ENCODE data around the gene KIF18A. TPM values are rescaled to one million over a fixed set of nuclear protein-coding genes. Genes with fewer than 3 reads are reported as not detected.
"Not testable (repeated sequence)": the region's sequence is repeated elsewhere in the genome, so short reads cannot be mapped to it uniquely, and the experiment has no call there.

Gene KIF18A
- total RNA-seq, 2 donors from 2014 or later, result 1.9 to 2.8 TPM

DNA sequence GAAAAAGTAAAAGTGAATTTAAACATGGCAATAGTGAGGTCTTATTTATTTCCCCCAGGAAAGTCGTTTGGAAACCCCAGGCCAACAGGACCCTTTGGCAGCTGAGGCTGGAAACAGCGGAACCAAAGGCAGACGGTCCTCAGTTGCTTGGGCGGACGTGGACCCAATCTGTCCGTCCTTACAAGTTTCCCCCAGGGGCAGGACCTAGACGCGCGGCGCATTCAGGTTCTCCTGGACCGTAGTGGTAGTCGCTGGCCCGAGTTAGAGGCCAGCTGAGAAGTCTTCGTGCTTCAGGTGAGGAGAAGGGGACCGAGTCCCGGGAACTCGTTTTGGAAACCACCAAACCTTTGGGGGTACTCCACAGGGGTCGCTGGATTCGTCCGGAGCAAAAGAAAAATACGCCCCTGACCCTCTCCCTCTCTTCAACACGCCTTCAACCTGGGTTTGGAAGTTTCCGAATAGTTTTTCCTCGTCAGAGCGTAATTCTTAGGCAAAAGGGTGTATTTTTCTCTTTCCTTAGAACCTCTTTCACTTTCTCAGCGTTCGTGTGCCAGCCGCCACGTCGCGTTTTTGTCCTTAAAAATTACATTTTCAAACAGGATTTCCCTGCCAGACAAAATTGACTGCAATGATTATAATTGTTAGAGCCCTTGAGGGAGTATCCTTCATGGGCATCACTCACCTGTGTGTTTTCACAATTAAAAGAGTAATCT is 2.3 kb upstream of the KIF18A start:
- peak; percentile 79 to 83 for DNase-seq
- intact Hi-C loops (cut with DNase I, micrococcal nuclease), result no loop called here
- ATAC-seq, result peak; percentile 60

DNA sequence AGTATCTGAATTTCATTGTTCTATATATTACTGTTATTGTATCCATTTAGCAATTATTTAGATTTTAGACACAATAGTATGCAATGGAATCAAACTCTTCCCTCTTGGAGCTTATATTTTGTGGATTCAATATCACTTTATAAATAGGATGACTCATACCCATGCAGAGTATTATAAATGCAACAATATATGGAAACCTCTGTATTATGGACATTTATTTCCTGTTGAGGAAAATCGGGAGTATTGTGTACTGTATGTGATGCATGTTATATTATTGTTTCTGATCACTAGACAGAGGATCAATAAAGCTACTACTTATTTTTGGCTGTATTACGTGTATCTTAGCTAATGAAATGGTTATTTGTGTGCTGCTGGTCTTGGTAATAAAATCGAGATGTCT is 1.0 kb upstream of the KIF18A start:
- no peak for DNase-seq
- intact Hi-C loops (cut with DNase I, micrococcal nuclease), result loop anchor here in 1 of 2 donors (10.0 kb wide), 2 partner anchors 64 to 404 kb away; partner anchors contain the start of gene BDNF
- no peak for ATAC-seq

DNA sequence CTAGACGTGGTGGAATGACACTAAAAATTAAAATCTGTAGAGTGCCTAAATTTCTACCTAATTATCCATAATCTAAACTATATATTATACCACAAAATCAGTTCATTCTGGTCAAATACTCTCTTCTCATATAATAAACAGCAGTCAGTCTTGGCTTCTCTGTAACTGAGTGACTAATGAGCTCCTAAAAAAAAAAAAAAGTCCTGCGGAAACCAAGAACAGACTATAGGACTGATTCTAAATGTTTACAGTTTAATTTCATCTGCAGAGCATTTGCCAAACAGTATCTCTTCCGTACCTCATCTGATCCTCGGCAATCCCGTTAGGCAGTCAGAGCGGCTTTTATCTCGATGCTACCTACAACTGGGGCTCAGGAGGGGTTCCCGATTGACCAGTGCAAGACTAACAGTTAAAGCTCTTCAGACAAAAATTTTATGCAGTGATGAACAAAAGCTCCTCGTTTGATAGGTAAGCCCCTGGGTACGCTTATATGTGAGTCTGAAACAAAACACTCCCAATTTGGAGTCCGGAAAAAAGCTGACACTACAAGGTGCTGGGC is 686 bp downstream of the KIF18A start:
- DNase-seq (no peak), ATAC-seq (no peak)
- intact Hi-C loops (cut with DNase I, micrococcal nuclease), result loop anchor here in 1 of 2 donors (10.0 kb wide), 2 partner anchors 62 to 402 kb away; partner anchors contain the start of gene BDNF

DNA sequence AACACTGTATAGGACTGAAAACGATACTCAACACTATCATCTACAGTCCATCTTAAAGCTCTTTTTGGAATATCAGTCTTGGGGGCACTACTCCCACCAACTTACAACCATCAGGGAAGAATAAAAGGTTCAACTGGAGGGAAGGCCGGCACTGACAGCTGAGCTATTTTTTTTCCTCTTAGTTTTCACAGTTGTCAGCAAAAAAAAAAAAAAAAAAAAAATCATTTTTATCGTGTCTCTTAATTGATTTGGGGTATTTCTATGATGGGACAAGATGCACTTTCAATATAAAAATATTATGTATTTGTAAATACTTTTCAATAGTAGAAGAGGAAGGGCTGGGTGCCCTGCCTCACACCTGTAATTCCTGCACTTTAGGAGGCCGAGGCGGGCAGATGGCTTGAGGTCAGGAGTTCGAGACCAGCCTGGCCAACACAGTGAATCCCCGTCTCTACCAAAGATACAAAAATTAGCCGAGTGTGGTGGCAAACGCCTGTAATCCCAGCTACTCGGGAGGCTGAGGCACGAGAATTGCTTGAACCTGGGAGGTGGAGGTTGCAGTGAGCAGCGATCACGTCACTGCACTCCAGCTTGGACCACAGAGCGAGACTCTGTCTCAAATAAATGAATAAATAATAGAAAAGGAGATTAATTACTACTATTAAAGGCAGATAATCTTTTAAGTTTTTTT is 1.5 kb downstream of the KIF18A start:
- DNase-seq, result no peak
- intact Hi-C loops (cut with DNase I, micrococcal nuclease), result loop anchor here in 1 of 2 donors (10.0 kb wide), 2 partner anchors 62 to 402 kb away; partner anchors contain the start of gene BDNF
- no peak for ATAC-seq

DNA sequence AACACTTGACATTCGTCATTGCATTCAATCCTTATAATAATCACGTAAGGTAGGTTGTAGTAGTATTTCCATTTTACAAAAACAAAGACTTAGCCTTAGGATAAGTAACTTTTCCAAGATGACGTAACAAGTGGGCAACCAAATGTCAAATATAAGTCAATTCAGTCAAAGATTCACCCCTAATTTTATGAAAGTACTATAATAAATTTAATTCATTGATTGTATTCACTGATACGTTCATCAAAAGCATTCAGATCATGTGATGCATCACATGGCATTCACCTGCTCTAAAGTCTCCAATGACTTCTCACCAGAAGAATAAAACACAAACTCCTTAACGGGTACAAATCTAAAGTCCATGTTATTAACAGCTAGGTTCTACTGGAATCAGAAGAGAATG is 2.1 kb downstream of the KIF18A start:
- no peak for DNase-seq
- intact Hi-C loops (cut with DNase I, micrococcal nuclease), result loop anchor here in 1 of 2 donors (10.0 kb wide), 2 partner anchors 61 to 401 kb away; partner anchors contain the start of gene BDNF

DNA sequence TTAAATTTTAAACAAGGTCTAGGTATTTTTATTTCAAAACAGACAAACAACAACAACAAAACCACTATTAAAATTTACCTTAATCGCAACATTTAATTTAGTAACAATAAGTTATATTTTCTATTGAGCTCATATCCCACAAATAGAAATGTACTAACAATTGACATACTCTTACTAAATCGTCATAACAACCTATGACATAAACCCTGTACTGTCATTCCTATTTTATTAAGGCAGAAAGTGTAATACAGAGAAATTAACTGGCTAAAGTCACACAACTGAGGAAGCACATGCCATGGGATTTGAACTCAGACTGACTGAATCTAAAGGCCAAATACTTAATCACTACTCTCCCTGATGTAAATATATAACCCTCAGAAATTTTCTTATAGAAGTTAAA is 3.0 kb downstream of the KIF18A start:
- ATAC-seq (no peak), DNase-seq (no peak)
- intact Hi-C loops (cut with DNase I, micrococcal nuclease), result loop anchor here in 1 of 2 donors (10.0 kb wide), 2 partner anchors 60 to 400 kb away; partner anchors contain the start of gene BDNF

More for the DNA sequence above, 2.1 kb downstream of the KIF18A start:
- ATAC-seq, result no peak

DNA sequence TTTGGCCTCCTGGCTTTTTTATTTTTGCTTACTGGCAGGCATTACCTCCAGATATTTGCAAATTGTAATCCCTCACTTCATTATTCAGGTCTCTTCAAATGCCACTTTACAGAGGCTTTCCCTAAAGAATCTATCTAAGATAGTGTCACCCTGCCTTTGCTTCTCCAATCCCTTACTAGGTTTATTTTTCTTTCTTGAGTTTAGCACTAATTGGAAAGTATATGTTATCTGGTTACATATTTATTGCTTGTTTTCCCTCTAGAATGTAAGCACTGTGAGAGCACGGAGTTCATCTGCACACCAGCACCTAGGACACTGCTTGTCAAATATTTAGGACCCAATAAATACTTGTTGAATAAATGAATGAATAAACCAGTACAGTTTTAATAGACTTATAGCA is 3.5 kb downstream of the KIF18A start:
- intact Hi-C loops (cut with DNase I, micrococcal nuclease), result loop anchor here in 1 of 2 donors (10.0 kb wide), 2 partner anchors 60 to 400 kb away; partner anchors contain the start of gene BDNF
- no peak for DNase-seq
- ATAC-seq, result no peak

DNA sequence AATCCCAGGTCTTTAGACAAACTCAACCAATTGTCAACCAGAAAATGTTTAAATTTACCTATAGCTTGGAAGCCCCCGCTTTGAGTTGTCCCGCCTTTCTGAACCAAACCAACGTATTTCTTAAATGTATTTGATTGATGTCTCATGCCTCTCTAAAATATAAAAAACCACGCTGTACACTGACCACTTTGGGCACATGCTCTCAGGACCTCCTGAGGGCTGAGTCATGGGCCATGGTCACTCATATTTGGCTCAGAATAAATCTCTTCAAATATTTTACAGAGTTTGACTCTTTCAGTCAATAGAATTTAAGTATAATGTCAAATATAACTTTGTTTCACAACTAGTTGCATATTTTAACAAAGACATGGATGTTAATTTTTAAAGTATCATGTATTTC is 5.7 kb downstream of the KIF18A start:
- intact Hi-C loops (cut with DNase I, micrococcal nuclease), result loop anchor here in 1 of 2 donors (10.0 kb wide), 2 partner anchors 57 to 397 kb away; partner anchors contain the start of gene BDNF
- DNase-seq, ATAC-seq: not testable (repeated sequence)

DNA sequence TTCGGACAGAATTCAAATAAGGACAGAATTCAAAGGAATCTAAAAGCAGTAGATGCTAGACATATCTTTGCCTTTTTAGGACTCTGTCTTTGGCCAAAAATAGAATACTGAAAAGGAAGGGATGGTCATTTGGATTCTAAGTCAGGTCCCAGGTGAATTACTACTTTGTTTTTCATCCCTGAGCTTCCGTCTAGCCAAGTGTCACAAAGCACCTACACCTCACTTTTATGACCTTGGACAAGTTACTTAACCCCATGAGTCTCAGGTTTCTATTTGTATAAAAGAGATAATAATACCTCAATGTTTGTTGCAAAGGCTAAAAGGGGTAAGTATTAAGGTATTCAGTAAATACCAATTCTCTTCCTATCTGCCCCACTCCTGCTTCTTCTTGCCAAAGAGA is 7.3 kb downstream of the KIF18A start:
- intact Hi-C loops (cut with DNase I, micrococcal nuclease), result loop anchor here in 1 of 2 donors (10.0 kb wide), 2 partner anchors 56 to 396 kb away; partner anchors contain the start of gene BDNF
- DNase-seq (no peak), ATAC-seq (peak; percentile 94)

DNA sequence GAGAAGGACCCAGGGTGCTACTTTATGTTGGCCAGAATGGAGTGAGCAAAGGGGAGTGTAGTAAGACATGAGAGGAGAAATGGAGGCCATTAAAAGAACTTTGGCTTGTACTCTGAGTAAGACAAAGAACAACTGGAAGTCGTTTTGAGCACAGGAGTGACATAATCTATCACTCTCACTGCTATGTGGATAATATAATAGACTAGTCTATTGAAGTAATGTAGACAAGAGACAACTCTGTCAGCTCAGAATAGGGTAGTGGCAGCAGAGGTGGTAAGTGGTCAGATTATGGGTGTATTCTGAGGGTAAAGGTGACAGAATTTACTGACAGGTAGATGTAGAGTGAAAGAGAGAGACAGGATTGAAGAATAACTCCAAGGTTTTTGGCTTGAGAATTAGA is 8.2 kb downstream of the KIF18A start:
- DNase-seq (no peak), ATAC-seq (peak; percentile 70)
- intact Hi-C loops (cut with DNase I, micrococcal nuclease), result loop anchor here in 1 of 2 donors (10.0 kb wide), 2 partner anchors 55 to 395 kb away; partner anchors contain the start of gene BDNF

DNA sequence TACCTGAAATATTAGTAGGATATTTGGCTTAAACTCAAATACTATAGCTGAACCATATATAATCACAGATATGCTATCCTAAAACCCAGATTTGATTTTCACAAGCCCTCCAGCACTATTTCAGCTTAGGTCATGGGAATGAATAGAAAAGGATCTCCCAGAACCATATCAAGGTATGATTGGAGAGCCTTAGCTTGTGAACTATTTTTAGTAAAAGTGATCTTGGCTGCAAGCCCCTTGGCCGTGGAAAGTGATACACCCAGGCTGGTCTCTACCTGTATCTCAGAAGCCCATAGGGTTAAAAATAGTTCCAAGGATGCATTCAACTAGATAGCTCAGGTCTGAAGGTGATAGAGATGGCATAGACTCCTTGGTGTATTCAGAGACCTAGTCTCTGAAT is 9.7 kb downstream of the KIF18A start:
- intact Hi-C loops (cut with DNase I, micrococcal nuclease), result no loop called here
- DNase-seq (no peak), ATAC-seq (no peak)

DNA sequence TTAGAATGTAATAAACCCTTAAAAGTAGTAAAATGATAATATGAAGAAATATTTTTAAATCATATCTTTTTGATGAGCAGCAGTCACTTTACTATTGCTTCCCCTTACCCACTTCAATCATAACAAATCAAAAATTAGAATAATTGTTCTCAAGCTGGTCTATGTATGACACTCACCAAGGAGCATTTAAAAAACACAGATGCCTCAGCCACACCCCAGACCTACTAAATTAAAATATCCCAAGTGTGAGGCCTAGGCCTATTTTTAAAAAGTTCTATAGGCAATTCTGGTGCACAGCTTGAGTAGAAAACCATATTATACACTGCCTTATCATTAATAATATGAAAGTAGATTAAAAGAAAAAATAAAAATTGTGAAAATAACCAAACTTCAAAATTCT is 15.2 kb downstream of the KIF18A start:
- intact Hi-C loops (cut with DNase I, micrococcal nuclease), result no loop called here
- DNase-seq, result no peak
- ATAC-seq, result no peak

DNA sequence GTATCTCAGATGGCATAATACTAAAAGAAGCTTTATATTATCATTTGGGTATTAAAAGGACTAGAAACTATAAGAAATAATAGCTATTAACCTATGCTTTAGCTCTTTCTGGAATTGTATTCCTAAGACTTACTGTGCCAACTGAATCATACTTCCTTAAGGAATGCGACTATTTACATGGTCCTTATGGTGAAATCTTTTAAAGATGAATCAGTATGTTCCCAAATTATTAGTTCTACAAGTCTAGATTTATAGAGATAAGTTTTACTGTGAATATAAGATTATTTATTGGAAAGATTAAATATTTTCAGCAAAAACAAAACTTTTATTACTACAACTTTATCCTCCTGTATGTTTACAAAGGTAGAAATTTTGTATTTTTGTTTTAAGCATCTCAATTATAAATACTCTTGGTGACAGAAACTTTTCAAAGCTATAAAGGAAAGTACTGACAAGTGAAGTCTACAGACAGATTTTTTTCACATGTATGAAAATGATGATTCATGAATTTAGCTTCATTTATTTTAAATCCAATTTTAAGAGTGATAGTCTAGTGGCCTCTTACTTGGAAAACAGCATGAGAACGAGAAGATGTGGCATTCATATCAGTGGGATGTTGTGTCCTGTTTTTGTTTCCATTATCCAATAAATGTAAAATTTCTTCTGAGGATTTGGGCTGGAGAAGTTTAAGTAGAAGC is 17.8 kb downstream of the KIF18A start:
- intact Hi-C loops (cut with DNase I, micrococcal nuclease), result no loop called here
- no peak for ATAC-seq
- DNase-seq, result no peak

DNA sequence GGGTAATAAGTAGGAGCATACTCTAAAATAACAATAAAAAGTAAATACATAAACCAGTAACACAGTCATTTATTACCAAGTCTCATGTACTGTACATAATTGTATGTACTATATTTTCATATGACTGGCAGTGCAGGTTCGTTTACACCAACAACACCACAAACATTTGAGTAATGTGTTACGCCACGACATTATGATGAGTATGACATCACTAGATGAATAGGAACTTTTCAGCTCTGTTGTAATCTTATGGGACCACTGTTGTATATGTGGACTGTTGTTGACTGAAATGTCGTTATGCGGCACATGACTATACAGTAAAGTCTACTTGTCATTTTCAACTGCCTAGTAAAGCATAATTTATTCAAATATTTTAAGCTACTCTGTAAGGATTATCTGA is 18.6 kb downstream of the KIF18A start:
- ATAC-seq, result no peak
- intact Hi-C loops (cut with DNase I, micrococcal nuclease), result no loop called here
- DNase-seq, result no peak

DNA sequence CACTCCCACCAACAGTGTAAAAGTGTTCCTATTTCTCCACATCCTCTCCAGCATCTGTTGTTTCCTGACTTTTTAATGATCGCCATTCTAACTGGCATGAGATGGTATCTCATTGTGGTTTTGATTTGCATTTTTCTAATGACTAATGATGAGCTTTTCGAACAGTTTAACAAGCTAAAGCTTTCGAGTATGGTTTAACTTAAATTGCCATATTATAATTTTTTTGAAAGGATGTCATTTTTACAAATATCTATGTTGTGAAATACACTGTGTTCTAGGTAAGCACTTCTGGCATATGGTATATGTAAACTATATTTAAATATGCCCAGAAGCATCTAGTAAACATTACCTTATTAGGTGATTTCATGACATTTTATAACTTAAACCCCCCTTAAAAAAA is 20.3 kb downstream of the KIF18A start:
- DNase-seq; ATAC-seq; intact Hi-C loops (cut with DNase I, micrococcal nuclease): not testable (repeated sequence)

DNA sequence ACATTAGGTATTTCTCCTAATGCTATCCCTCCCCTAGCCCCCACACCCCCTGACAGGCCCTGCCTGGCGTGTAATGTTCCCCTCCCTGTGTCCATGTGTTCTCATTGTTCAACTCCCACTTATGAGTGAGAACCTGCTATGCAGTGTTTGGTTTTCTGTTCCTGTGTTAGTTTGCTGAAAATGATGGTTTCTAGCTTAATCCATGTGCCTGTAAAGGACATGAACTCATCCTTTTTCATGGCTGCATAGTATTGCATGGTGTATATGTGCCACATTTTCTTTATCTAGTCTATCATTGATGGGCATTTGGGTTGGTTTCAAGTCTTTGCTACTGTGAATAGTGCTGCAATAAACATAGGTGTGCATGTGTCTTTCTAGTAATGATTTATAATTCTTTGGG is 20.8 kb downstream of the KIF18A start:
- intact Hi-C loops (cut with DNase I, micrococcal nuclease); DNase-seq; ATAC-seq: not testable (repeated sequence)

DNA sequence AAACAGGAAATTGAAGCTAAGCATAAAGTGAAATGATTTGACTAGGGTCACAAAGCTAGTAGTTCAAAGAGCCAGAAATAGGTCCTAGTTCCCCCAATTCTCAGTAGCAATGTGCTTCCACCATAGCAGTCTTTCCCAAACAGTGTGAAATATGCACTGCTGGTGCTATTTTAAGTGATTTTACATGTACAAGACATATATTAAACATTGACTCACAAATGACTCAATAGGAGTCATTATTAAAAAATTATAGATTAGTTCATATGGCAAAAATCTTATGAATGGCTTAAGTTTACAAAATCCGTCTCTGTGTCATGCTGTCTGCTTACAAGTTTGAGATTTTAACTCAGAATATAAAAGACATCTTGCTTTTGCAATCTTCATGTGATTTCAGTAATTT is 21.4 kb downstream of the KIF18A start:
- no peak for ATAC-seq
- intact Hi-C loops (cut with DNase I, micrococcal nuclease), result no loop called here
- no peak for DNase-seq

DNA sequence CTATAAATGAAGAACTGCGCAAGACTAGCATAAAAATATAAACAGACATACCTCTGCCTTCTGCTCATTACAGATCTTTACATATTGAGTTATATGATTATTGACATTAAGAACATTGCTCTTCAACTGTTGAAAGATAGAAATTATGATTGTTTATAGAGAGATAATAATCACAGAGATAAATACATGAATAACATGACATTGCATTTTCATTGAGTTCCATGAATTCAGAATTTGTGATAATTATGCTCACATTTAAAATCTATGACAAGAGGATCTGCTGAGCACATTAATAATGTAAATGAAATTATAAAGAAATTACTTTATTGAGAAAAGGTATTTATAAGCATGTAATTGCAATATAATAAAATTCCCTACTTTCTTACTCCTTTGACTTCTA is 24.8 kb downstream of the KIF18A start:
- intact Hi-C loops (cut with DNase I, micrococcal nuclease), result no loop called here

DNA sequence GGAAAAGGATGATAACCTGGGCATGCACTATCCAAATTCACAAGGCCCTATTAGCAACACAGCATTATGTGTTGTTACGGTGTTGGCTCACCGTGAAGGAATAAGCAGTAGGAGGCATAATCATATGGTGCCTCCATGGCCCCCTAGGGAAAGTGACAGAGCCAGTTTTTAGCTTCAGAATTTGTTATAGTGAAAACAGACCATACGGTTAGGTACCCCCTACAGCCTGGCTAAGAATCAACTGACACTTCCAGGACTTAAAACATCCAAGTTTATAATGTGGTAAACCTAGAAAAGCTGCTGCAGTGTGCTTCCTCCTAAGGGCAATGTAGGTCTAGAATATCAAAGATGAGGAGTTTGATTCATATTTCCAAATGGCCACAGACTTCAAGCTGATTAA is 30.4 kb downstream of the KIF18A start:
- ATAC-seq (no peak), DNase-seq (no peak)
- intact Hi-C loops (cut with DNase I, micrococcal nuclease), result no loop called here

More for the DNA sequence above, 24.8 kb downstream of the KIF18A start:
- ATAC-seq (no peak), DNase-seq (no peak)

Data from left colon (tissue), 2 donors.